Measurements from ENCODE around the gene TUBGCP5. TPM values are rescaled to one million over a fixed set of nuclear protein-coding genes. Genes with fewer than 3 reads are reported as not detected.

Gene TUBGCP5
- 12.1 and 12.4 TPM in 2 replicates for total RNA-seq

DNA sequence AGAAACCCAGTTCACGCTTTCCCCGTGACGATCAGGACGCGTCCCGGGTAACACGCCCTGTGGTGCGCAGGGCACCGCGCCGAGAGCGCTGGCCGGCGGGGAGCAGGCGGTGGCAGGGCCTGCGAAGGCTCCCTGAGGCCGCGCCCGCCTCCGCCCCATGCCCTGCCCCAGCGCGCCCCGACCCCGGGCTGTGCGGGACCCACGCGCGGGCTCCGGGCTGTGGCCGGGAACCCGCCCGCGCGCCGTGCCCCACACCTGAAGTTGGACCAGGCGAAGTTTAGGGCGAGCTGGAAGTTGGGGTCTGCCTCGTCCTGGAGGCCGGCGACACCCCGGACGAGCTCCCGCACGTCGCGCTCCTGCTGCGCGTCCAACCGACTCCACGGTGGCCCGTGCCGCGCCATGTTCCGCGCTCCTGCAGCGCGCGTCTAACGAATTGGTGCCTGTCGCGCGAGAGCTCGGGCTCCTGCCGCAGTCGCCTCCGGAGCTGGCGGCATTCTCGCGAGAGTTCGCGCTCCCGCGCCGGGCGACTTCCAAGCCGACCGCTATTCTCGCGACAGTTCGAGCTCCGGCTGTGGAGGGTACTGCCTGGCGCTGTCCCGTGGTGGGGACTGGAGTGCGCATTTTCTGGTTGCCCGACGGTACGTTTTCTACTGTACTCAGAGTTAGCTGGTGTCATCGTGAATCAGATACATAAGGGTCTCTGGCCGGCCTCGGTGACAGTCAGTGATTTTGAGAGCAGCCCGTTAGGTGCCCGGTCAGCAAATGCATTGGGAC lies at the start of gene TUBGCP5:
TUBGCP5 (minus strand) TSS at position 427 of the 774 bp plus-strand sequence; CDS start at position 401, 26 bp downstream.

DNA sequence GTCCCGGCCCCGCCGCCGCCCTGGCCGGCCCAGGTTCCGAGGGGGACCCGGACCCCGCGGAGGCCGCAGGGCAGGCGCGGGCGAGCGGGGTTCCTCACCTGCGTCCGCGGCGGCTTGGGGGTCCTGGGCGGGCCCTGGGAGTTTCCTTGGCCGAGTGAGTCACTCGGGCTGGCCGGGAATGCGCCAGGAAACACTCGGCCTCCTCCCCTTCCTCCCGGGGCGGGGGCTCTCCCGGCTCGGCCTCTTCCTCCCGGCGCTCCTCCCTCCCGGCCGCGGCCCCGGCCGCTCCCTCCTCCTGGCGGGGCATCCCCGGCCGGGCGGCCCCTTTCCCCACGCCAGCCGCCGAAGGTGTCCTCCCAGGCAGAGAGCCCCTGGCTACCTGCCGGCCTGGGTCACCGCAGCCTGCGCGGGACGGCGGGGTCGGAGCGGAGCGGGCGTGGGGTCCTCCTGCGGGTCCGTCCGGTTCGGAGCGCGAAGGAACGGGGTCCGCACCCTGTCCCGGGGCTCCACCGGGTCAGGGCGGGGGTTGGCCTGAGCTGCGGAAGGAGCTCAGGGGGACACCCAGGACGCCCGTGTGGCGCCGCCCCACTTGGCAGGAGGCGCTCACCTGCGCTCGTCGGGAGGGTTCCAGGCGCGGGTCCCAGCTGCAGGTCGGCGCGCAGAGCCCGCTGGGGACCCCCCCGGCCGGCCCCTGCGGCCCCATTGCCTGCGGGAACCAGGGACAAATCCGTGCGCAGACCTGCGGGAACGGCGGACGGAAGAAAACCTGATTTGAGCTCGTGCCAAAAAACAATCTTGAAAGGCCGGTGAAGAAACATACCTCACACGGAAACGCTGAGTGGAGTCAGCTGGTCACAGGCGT lies 58.9 kb downstream of the TUBGCP5 start, which contains the start of gene CYFIP1:
CYFIP1 (minus strand) TSS at position 180 of the 862 bp plus-strand sequence. CDS start 33,083 bp downstream, outside the sequence.

Other genes with a start within 250 kb of the TUBGCP5 start
- 56.3 and 64.7 TPM in 2 replicates for gene NIPA2, start 200.9 kb downstream of the TUBGCP5 start, total RNA-seq
- gene CYFIP1, start 59.2 kb downstream of the TUBGCP5 start, total RNA-seq = 81.9 and 102 TPM in 2 replicates
- not detected in 2 replicates for gene GOLGA6L1, start 97.3 kb upstream of the TUBGCP5 start, total RNA-seq

Data from airway epithelial cell (primary cell).